Ishikawa (cell line): ENCODE measurements around the gene STAT6.

Experiments
- CEBPB ChIP-seq: IDR thresholded peaks from 2 replicates; pipeline ENCODE4 v1.6.1; 2012
- CREB1 ChIP-seq: IDR thresholded peaks from 2 replicates; pipeline ENCODE4 v1.6.1; 2012; ENCODE audit warnings: low read depth
- EGR1 ChIP-seq: IDR thresholded peaks from 2 replicates; pipeline ENCODE4 v1.6.1; 2012
- EP300 ChIP-seq: IDR thresholded peaks from 2 replicates; pipeline ENCODE4 v1.6.1; 2012; ENCODE audit warnings: borderline replicate concordance
- FOXM1 ChIP-seq: IDR thresholded peaks from 2 replicates; pipeline ENCODE4 v1.6.1; 2012; ENCODE audit warnings: low read depth, borderline replicate concordance
- MAX ChIP-seq: IDR thresholded peaks from 2 replicates; pipeline ENCODE4 v1.6.1; 2012
- NFIC ChIP-seq: IDR thresholded peaks from 2 replicates; pipeline ENCODE4 v1.6.1; 2012
- RAD21 ChIP-seq: IDR thresholded peaks from 2 replicates; pipeline ENCODE4 v1.6.1; 2012; ENCODE audit warnings: low read depth
- REST ChIP-seq: IDR thresholded peaks from 2 replicates; pipeline ENCODE4 v1.6.1; 2012; ENCODE audit warnings: low read depth, mild to moderate bottlenecking
- TAF1 ChIP-seq: IDR thresholded peaks from 2 replicates; pipeline ENCODE4 v1.6.1; 2012; ENCODE audit warnings: low read depth, mild to moderate bottlenecking
- TCF12 ChIP-seq: IDR thresholded peaks from 2 replicates; pipeline ENCODE4 v1.6.1; 2012; ENCODE audit warnings: low read depth
- TEAD4 ChIP-seq: IDR thresholded peaks from 2 replicates; pipeline ENCODE4 v1.6.1; 2012
- USF1 ChIP-seq: IDR thresholded peaks from 2 replicates; pipeline ENCODE4 v1.6.1; 2012
- YY1 ChIP-seq: IDR thresholded peaks from 2 replicates; pipeline ENCODE4 v1.6.1; 2012; ENCODE audit warnings: low read depth
- ZBTB7A ChIP-seq: IDR thresholded peaks from 2 replicates; pipeline ENCODE4 v1.6.1; 2012; ENCODE audit warnings: low read depth

Gene STAT6

DNA sequence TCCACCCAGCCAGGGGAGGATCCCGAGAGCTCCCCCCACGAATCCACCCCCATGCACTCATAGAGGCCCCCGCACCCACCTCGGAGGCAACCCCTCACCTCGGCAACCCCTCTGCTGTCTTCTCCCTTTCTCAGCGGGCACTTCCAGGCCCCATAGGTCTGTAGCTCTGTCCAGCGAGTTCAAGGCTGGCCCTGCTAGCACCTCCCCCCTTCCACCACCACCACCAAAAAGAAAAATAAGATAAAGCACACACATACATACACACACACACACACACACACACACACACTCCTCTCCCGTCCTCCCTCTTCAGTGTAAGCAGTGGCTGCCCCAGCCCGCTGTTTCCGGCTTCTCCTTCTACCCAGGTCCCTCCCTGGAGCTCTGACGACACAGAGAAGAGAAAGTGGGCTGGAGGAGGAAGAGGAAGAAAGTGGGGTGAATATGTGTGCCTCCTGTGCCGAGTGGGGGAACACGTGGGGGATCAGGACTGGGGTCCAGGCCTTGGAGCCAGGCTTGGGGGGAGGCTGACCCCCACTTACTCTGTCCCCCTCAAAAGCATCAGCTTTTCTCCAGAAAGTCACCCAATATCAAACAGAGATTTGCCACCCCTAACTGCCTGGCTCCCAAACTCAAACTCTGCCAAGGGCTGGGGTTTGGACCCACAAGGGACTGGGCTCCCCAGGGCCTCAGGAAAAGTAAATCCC is at the start of gene STAT6:
Gene STAT6 (minus strand): TSS at position 332 of the 704 bp plus-strand sequence. CDS start 3,084 bp downstream, outside the sequence.
- peak; percentile 50; the same call in 1 of the 2 replicates for TF ChIP-seq REST
- TF ChIP-seq YY1: no peak
- no peak for TF ChIP-seq TEAD4
- TF ChIP-seq CEBPB: no peak
- TF ChIP-seq TAF1: no peak

DNA sequence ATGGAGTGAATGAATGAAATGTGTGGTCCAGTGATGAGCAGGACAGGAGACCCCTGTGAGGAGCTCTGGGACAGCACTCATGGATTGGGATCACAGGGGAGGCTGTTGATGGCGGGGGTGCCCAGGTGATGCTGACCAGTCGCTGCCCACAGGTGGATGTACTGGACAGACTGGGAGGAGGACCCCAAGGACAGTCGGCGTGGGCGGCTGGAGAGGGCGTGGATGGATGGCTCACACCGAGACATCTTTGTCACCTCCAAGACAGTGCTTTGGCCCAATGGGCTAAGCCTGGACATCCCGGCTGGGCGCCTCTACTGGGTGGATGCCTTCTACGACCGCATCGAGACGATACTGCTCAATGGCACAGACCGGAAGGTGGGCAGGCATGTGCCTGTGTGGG is 49.6 kb upstream of the STAT6 start:
- no peak for TF ChIP-seq EGR1
- TF ChIP-seq YY1: no peak
- no peak for TF ChIP-seq MAX
- no peak for TF ChIP-seq NFIC
- TF ChIP-seq TCF12: no peak
- no peak for TF ChIP-seq EP300

- TF ChIP-seq NFIC (no peak), USF1 (no peak), CEBPB (no peak), REST (no peak), RAD21 (no peak), YY1 (no peak), ZBTB7A (no peak), EP300 (no peak), TAF1 (no peak), MAX (no peak), CREB1 (no peak), TEAD4 (no peak), FOXM1 (no peak), TCF12 (no peak), EGR1 (no peak)
These were observed 48.9 kb upstream of the STAT6 start for GRCh38 chr12:57160040-57160439.

DNA sequence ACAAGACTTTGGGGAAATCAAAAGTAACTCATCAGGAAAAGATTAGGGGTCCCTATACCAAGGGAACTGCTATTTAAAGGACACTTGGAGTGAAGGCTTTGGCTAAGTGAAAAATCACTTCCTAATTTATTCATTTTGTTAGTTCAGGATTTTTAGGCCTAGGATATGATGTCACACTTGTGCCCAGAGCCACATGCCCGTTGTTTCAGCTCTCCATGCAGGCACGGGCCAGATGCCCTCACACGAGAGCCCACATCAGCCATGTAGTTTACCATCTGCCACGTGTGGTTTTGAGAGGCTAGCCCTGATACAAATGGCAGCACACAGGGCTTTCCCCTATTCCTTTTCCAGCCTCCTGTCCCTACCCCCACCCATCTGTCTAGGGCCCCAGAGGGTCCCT is 48.1 kb upstream of the STAT6 start:
- TF ChIP-seq NFIC (no peak), TEAD4 (no peak), FOXM1 (no peak), ZBTB7A (no peak), MAX (no peak), USF1 (no peak), CREB1 (no peak), RAD21 (no peak)

DNA sequence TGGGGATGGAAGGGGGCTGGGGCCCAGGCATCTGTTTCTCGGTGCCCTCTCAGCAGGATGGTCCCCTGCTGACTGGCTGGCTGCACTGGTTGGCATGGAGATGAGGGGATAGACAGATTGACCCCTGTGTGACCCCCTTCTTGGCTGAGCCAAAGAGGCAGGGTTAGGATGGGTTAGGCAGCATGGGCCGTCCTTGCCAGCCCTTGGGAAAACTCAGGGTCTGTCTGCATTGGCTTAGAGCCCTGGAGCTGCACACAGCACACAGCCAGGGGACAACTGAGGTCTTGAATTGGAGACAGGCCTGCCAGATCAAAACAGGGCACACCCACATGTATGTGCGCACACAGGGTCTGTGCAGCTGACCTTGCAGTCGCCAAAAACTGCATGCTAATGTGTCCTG is 47.5 kb upstream of the STAT6 start:
- no peak for TF ChIP-seq TCF12
- no peak for TF ChIP-seq MAX
- TF ChIP-seq YY1: no peak
- no peak for TF ChIP-seq REST
- TF ChIP-seq RAD21: no peak
- no peak for TF ChIP-seq EGR1
- no peak for TF ChIP-seq ZBTB7A
- TF ChIP-seq NFIC: no peak
- no peak for TF ChIP-seq EP300
- no peak for TF ChIP-seq CREB1
- TF ChIP-seq USF1: no peak
- no peak for TF ChIP-seq CEBPB
- TF ChIP-seq FOXM1: no peak
- no peak for TF ChIP-seq TAF1
- TF ChIP-seq TEAD4: no peak
